A549 (cell line): ENCODE data around the gene SEZ6L2. TPM values are rescaled to one million over a fixed set of nuclear protein-coding genes. Genes with fewer than 3 reads are reported as not detected.

Source experiments
- ATAC-seq, 2 experiments: fragments of 200-7000 bp in 1 of 2; fragments of >200 bp in 1 of 2; cut with Nextera tagmentation in 1 of 2; cut with Tn5 transposase in 1 of 2; 3 replicates each; pipeline versions ENCODE4 v1.8.0 to v1.9.1; 2018 to 2020; ENCODE audit warnings: mild to moderate bottlenecking in 1 of 2, moderate library complexity in 1 of 2
- CTCF ChIA-PET: fragments of 300-600 bp; sonication (Branson Sonifier 250); formaldehyde crosslinking; extraction: SDS; loops from one replicate; lab custom pipeline; 2021; ENCODE audit warnings: antibody characterized with exemption, inconsistent platforms; lab: Yijun Ruan, JAX
- POLR2A ChIA-PET: fragments of 350-600 bp; formaldehyde crosslinking; extraction: SDS; loops from one replicate; lab custom pipeline; 2021; ENCODE audit warnings: antibody characterized with exemption, inconsistent platforms; lab: Yijun Ruan, JAX
- DNase-seq, 2 experiments: peaks; one replicate each; pipeline versions ENCODE4 v3.0.0 to v3.0.0-alpha.2; 2011 to 2016; ENCODE audit warnings: low read depth in 1 of 2, low spot score in 1 of 2
- FAIRE-seq: peaks from 2 replicates; lab custom pipeline; 2011; peaks lifted over from hg19 to GRCh38; lab: Jason Lieb, UNC
- H3K27ac ChIP-seq, 2 experiments: fragments of >200 bp; sonication (Bioruptor Twin); formaldehyde crosslinking; 3 replicates each; pipeline ENCODE4 v1.5.1; 2016 to 2017
- H3K4me1 ChIP-seq: fragments of >200 bp; sonication (Bioruptor Twin); formaldehyde crosslinking; 3 replicates; pipeline ENCODE4 v1.6.1; 2016
- H3K4me2 ChIP-seq: fragments of >200 bp; sonication (Bioruptor Twin); formaldehyde crosslinking; 3 replicates; pipeline ENCODE4 v1.6.1; 2016
- H3K4me3 ChIP-seq: fragments of >200 bp; sonication (Bioruptor Twin); formaldehyde crosslinking; 3 replicates; pipeline ENCODE4 v1.5.1; 2016
- H3K9me3 ChIP-seq: fragments of >200 bp; sonication (Bioruptor Twin); formaldehyde crosslinking; 3 replicates; pipeline ENCODE4 v1.6.1; 2016
- BHLHE40 ChIP-seq: IDR thresholded peaks from 2 replicates; pipeline ENCODE4 v1.6.1; 2012; ENCODE audit warnings: low read depth, low read length, inconsistent platforms
- CBX2 ChIP-seq: fragments of 200-600 bp; sonication (generic); IDR thresholded peaks from 2 replicates; pipeline ENCODE4 v1.6.1; 2016; ENCODE audit warnings: low read depth, mild to moderate bottlenecking, borderline replicate concordance
- E2F6 ChIP-seq: IDR thresholded peaks from 2 replicates; pipeline ENCODE4 v1.6.1; 2012; ENCODE audit warnings: low read depth, borderline replicate concordance
- EHMT2 ChIP-seq: fragments of 200-600 bp; sonication (generic); IDR thresholded peaks from 2 replicates; pipeline ENCODE4 v1.6.1; 2016; ENCODE audit warnings: antibody characterized with exemption, low read depth, mild to moderate bottlenecking, moderate library complexity
- HES2 ChIP-seq: fragments of >200 bp; sonication (Bioruptor Twin); formaldehyde crosslinking; IDR thresholded peaks from 2 replicates; pipeline ENCODE4 v1.6.1; 2016
- HMGXB4 ChIP-seq: fragments of 250-450 bp; sonication (Bioruptor Pico); IDR thresholded peaks from 2 replicates; pipeline ENCODE4 v1.5.0; 2021; ENCODE audit warnings: mild to moderate bottlenecking, moderate library complexity, borderline replicate concordance
- HOXB13 ChIP-seq: fragments of 250-450 bp; sonication (Bioruptor Pico); IDR thresholded peaks from 2 replicates; pipeline ENCODE4 v1.5.0; 2020; ENCODE audit warnings: low read depth, mild to moderate bottlenecking, moderate library complexity
- HOXB5 ChIP-seq: fragments of 250-450 bp; sonication (Bioruptor Pico); IDR thresholded peaks from 2 replicates; pipeline ENCODE4 v1.5.0; 2020; ENCODE audit warnings: mild to moderate bottlenecking, moderate library complexity
- KDM5A ChIP-seq: fragments of 200-600 bp; sonication (generic); IDR thresholded peaks from 2 replicates; pipeline ENCODE4 v1.6.1; 2016; ENCODE audit warnings: antibody characterized with exemption, mild to moderate bottlenecking
- MAX ChIP-seq: IDR thresholded peaks from 2 replicates; pipeline ENCODE4 v1.6.1; 2012
- NFE2L2 ChIP-seq: fragments of 150-350 bp; conservative IDR thresholded peaks from 2 replicates; pipeline ENCODE4 v1.6.1; 2014; ENCODE audit warnings: low read length
- NPAS2 ChIP-seq: fragments of 250-450 bp; sonication (Bioruptor Pico); IDR thresholded peaks from 2 replicates; pipeline ENCODE4 v1.8.0; 2022; ENCODE audit warnings: mild to moderate bottlenecking, moderate library complexity, borderline replicate concordance
- POLR2A ChIP-seq: IDR thresholded peaks from 2 replicates; pipeline ENCODE4 v1.6.1; 2012; ENCODE audit warnings: mild to moderate bottlenecking, low read length
- RAD21 ChIP-seq, 2 experiments: fragments of >200 bp in 1 of 2; sonication (Bioruptor Twin) in 1 of 2; formaldehyde crosslinking in 1 of 2; IDR thresholded peaks in 1 of 2; conservative IDR thresholded peaks in 1 of 2; 2 replicates in 1 of 2; 3 replicates in 1 of 2; pipeline ENCODE4 v1.6.1; 2012 to 2018; ENCODE audit warnings: inconsistent platforms in 1 of 2
- RARB ChIP-seq: fragments of 250-450 bp; sonication (Bioruptor Pico); IDR thresholded peaks from 2 replicates; pipeline ENCODE4 v1.8.0; 2021; ENCODE audit warnings: mild to moderate bottlenecking, moderate library complexity
- RFX5 ChIP-seq: fragments of 450-650 bp; IDR thresholded peaks from 2 replicates; pipeline ENCODE4 v1.7.1; 2014; ENCODE audit warnings: antibody characterized with exemption, mild to moderate bottlenecking, moderate library complexity
- TFCP2L1 ChIP-seq: fragments of 250-450 bp; sonication (Bioruptor Pico); IDR thresholded peaks from 2 replicates; pipeline ENCODE4 v1.5.0; 2021; ENCODE audit warnings: mild to moderate bottlenecking
- TP53 ChIP-seq: fragments of 250-450 bp; sonication (Bioruptor Pico); IDR thresholded peaks from 2 replicates; pipeline ENCODE4 v1.5.0; 2021; ENCODE audit warnings: mild to moderate bottlenecking, moderate library complexity
- USF2 ChIP-seq: fragments of 450-650 bp; IDR thresholded peaks from 2 replicates; pipeline ENCODE4 v1.6.1; 2014; ENCODE audit warnings: antibody characterized with exemption
- ZFP36 ChIP-seq: fragments of 450-650 bp; IDR thresholded peaks from 2 replicates; pipeline ENCODE4 v1.6.1; 2014; ENCODE audit warnings: borderline replicate concordance; ENCODE audit not compliant: partially characterized antibody
- WGBS: methylation state at CpG from one replicate; pipeline ENCODE4 v1.1.6; 2017; ENCODE audit errors: missing lambda C conversion rate; 5-methylcytosine and 5-hydroxymethylcytosine counted together
- polyA plus RNA-seq, 4 experiments: library from polyadenylated mRNA; depleted of rRNA in 3 of 4; stranded (reverse); fragments of >200 nt; fragmentation: RNase III in 1 of 4; extraction: RNeasy Plus Mini Kit Qiagen cat#74134 plus additional on column Dnase treatment in 1 of 4; gene quantifications; 2 replicates in 3 of 4; 3 replicates in 1 of 4; pipeline ENCODE4 v1.2.3, GENCODE V29; 2011 to 2017

SEZ6L2 gene
- polyA plus RNA-seq, 2 of the 4 experiments (the other 2 are of a cell fraction): 4.3 to 11.4 TPM

GRCh38 chr16:29854520-29855100 is 44.7 kb downstream of the SEZ6L2 start:
- FAIRE-seq: no peak
- POLR2A ChIA-PET: interaction anchor here (1.1 kb wide), 1 partner anchor 90 kb away, joined by 4 read pairs; no protein-coding TSS in a partner anchor
- DNase-seq: no peak
- Histone ChIP-seq H3K4me3 (no peak overlapping the region), H3K4me1 (no peaks in the 10 kb centered on the region), H3K9me3 (no peaks in the 10 kb centered on the region), H3K27ac (no peak overlapping the region)
- ATAC-seq: peak; percentile 47 to 52; a peak in 4 of 6 replicates
- TF ChIP-seq E2F6 (no peak), RARB (no peak), TFCP2L1 (CRISPR knock-in tag) (no peak), HOXB13 (CRISPR knock-in tag) (no peak), RAD21 (conservative IDR thresholded peaks at IDR 0.05 in 1 of 2, IDR thresholded peaks at IDR 0.05 in 1 of 2) (no peak), TP53 (CRISPR knock-in tag) (no peak), KDM5A (no peak), EHMT2 (no peak), POLR2A (no peak), ZFP36 (no peak), HES2 (no peak), HMGXB4 (no peak)
- TF ChIP-seq, all 56 proteins: peak for 0
- 86% methylated on average over 5 of the region's 5 CpGs for WGBS
- no peak overlapping the region for H3K4me2 ChIP-seq
- CTCF ChIA-PET: interaction anchor here (0.7 to 26.2 kb wide), 9 partner anchors 8 to 176 kb away, joined by 3 to 568 read pairs (median 3); partner anchors contain the start of genes CDIPT, MAZ, MVP and PAGR1

- CTCF ChIA-PET: interaction anchor here (0.7 to 26.2 kb wide), 7 partner anchors 10 to 179 kb away, joined by 3 to 568 read pairs (median 5); partner anchors contain the start of genes CDIPT, MAZ, MVP and PAGR1
- TF ChIP-seq HOXB5 (no peak), NFE2L2 (no peak), NPAS2 (CRISPR knock-in tag) (no peak), BHLHE40 (no peak), CBX2 (no peak), USF2 (0 out of 2 replicates have a peak, but pooled peaks have one; percentile 8), MAX (no peak), RFX5 (no peak)
- Histone ChIP-seq H3K4me1 (no peaks in the 10 kb centered on the region), H3K27ac (no peak overlapping the region), H3K4me3 (no peak overlapping the region), H3K9me3 (no peaks in the 10 kb centered on the region), H3K4me2 (no peak overlapping the region)
- POLR2A ChIA-PET: no interaction called here
- FAIRE-seq (no peak), ATAC-seq (no peak), DNase-seq (no peak)
- WGBS: 92% methylated on average over 7 of the region's 7 CpGs
Observed at GRCh38 chr16:29852654-29853053, 46.7 kb downstream of the SEZ6L2 start.
